WTC11 (cell line): ENCODE data around the gene SLC35F1. TPM values are rescaled to one million over a fixed set of nuclear protein-coding genes. Genes with fewer than 3 reads are reported as not detected.

Experiments
- ATAC-seq: fragments of 200-7000 bp; cut with Tn5 transposase; 2 replicates; pipeline ENCODE4 v1.10.0; 2021; ENCODE audit warnings: mild to moderate bottlenecking, moderate library complexity
- CTCF ChIA-PET: fragments of 300-600 bp; sonication (Branson Sonifier 250); formaldehyde crosslinking; loops from one replicate; lab custom pipeline; 2021; ENCODE audit warnings: antibody characterized with exemption; lab: Charles Lee
- POLR2A ChIA-PET: fragments of 350-600 bp; sonication (Branson Sonifier 250); formaldehyde crosslinking; loops from one replicate; lab custom pipeline; 2021; ENCODE audit warnings: antibody characterized with exemption; lab: Charles Lee
- DNase-seq: peaks from one replicate; pipeline ENCODE4 v3.0.0; 2021; ENCODE audit warnings: low spot score
- H3K27ac Mint-ChIP-seq: 2 replicates; pipeline ENCODE4 v1.8.0; 2021; ENCODE audit warnings: mixed read lengths
- H3K27me3 Mint-ChIP-seq: 2 replicates; pipeline ENCODE4 v1.8.0; 2021; ENCODE audit warnings: low read depth, mild to moderate bottlenecking, moderate library complexity, mixed read lengths
- H3K36me3 Mint-ChIP-seq: 2 replicates; pipeline ENCODE4 v1.8.0; 2021; ENCODE audit warnings: mixed read lengths
- H3K4me1 Mint-ChIP-seq: 2 replicates; pipeline ENCODE4 v1.8.0; 2022; ENCODE audit warnings: mixed read lengths
- H3K4me3 Mint-ChIP-seq: 2 replicates; pipeline ENCODE4 v1.8.0; 2021; ENCODE audit warnings: mild to moderate bottlenecking, moderate library complexity, mixed read lengths
- H3K9me3 Mint-ChIP-seq: 2 replicates; pipeline ENCODE4 v1.8.0; 2021; ENCODE audit warnings: mixed read lengths
- AR ChIP-seq: fragments of 250-450 bp; sonication (Bioruptor Pico); IDR thresholded peaks from 2 replicates; pipeline ENCODE4 v1.9.0; 2021; ENCODE audit warnings: mild to moderate bottlenecking
- ARID4B ChIP-seq: sonication (generic); formaldehyde crosslinking; IDR thresholded peaks from 2 replicates; pipeline ENCODE4 v1.8.0; 2023; ENCODE audit warnings: missing genetic modification reagents, mild to moderate bottlenecking, borderline replicate concordance
- CBFB ChIP-seq: sonication (generic); formaldehyde crosslinking; IDR thresholded peaks from 2 replicates; pipeline ENCODE4 v1.8.1; 2022; ENCODE audit warnings: mild to moderate bottlenecking, low read depth, missing genetic modification reagents
- CREB1 ChIP-seq: sonication (generic); formaldehyde crosslinking; IDR thresholded peaks from 2 replicates; pipeline ENCODE4 v1.8.0; 2023; ENCODE audit warnings: mild to moderate bottlenecking, missing genetic modification reagents
- E2F4 ChIP-seq: sonication (generic); formaldehyde crosslinking; IDR thresholded peaks from 2 replicates; pipeline ENCODE4 v1.8.1; 2022; ENCODE audit warnings: low read depth, mild to moderate bottlenecking, moderate library complexity, missing genetic modification reagents, borderline replicate concordance
- FOXK1 ChIP-seq: sonication (generic); formaldehyde crosslinking; IDR thresholded peaks from 2 replicates; pipeline ENCODE4 v1.8.0; 2022; ENCODE audit warnings: mild to moderate bottlenecking, moderate library complexity, missing genetic modification reagents
- HMGA2 ChIP-seq: fragments of 250-450 bp; sonication (Bioruptor Pico); IDR thresholded peaks from 2 replicates; pipeline ENCODE4 v1.4.0; 2021; ENCODE audit warnings: mild to moderate bottlenecking, moderate library complexity
- KAT7 ChIP-seq: sonication (generic); formaldehyde crosslinking; IDR thresholded peaks from 2 replicates; pipeline ENCODE4 v1.8.1; 2023; ENCODE audit warnings: missing genetic modification reagents, mild to moderate bottlenecking, borderline replicate concordance
- NFATC4 ChIP-seq: fragments of 250-450 bp; sonication (Bioruptor Pico); IDR thresholded peaks from 2 replicates; pipeline ENCODE4 v1.9.0; 2021; ENCODE audit warnings: mild to moderate bottlenecking
- NFE2L1 ChIP-seq: sonication (generic); formaldehyde crosslinking; IDR thresholded peaks from 2 replicates; pipeline ENCODE4 v1.8.1; 2023; ENCODE audit warnings: missing genetic modification reagents
- NFYB ChIP-seq: sonication (generic); formaldehyde crosslinking; conservative IDR thresholded peaks from 2 replicates; pipeline ENCODE4 v1.8.0; 2022; ENCODE audit warnings: low read depth, missing genetic modification reagents
- NR2C2 ChIP-seq: sonication (generic); formaldehyde crosslinking; IDR thresholded peaks from 2 replicates; pipeline ENCODE4 v1.8.0; 2022; ENCODE audit warnings: mild to moderate bottlenecking, missing genetic modification reagents
- PREB ChIP-seq: sonication (generic); formaldehyde crosslinking; IDR thresholded peaks from 2 replicates; pipeline ENCODE4 v1.8.1; 2022; ENCODE audit warnings: mild to moderate bottlenecking, missing genetic modification reagents, moderate library complexity, borderline replicate concordance
- SMAD3 ChIP-seq: sonication (generic); formaldehyde crosslinking; IDR thresholded peaks from 2 replicates; pipeline ENCODE4 v1.8.0; 2022; ENCODE audit warnings: missing genetic modification reagents, mild to moderate bottlenecking, borderline replicate concordance
- TP53 ChIP-seq: sonication (generic); formaldehyde crosslinking; IDR thresholded peaks from 2 replicates; pipeline ENCODE4 v1.8.1; 2023; ENCODE audit warnings: mild to moderate bottlenecking, missing genetic modification reagents
- ZNF263 ChIP-seq: sonication (generic); formaldehyde crosslinking; IDR thresholded peaks from 2 replicates; pipeline ENCODE4 v1.8.1; 2022; ENCODE audit warnings: low read depth, mild to moderate bottlenecking, moderate library complexity, missing genetic modification reagents
- ZNF281 ChIP-seq: sonication (generic); formaldehyde crosslinking; IDR thresholded peaks from 2 replicates; pipeline ENCODE4 v1.8.0; 2023; ENCODE audit warnings: mild to moderate bottlenecking, missing genetic modification reagents
- ZNF396 ChIP-seq: fragments of 250-450 bp; sonication (Bioruptor Pico); IDR thresholded peaks from 2 replicates; pipeline ENCODE4 v1.8.0; 2021; ENCODE audit warnings: mild to moderate bottlenecking, moderate library complexity, borderline replicate concordance
- ZNF416 ChIP-seq: fragments of 250-450 bp; sonication (Bioruptor Pico); IDR thresholded peaks from 2 replicates; pipeline ENCODE4 v1.9.0; 2021; ENCODE audit warnings: mild to moderate bottlenecking, inconsistent platforms
- ZNF532 ChIP-seq: fragments of 250-450 bp; sonication (Bioruptor Pico); IDR thresholded peaks from 2 replicates; pipeline ENCODE4 v1.9.0; 2021; ENCODE audit warnings: mild to moderate bottlenecking, borderline replicate concordance
- total RNA-seq: library from RNA; stranded (reverse); gene quantifications from 3 replicates; pipeline ENCODE4 v1.2.3, GENCODE V29; 2021

SLC35F1 gene
- total RNA-seq, 1 experiment from 2014 or later = 11.0 TPM

GRCh38 chr6:118299457-118299856, 392.4 kb downstream of the SLC35F1 start (continued):
- TF ChIP-seq PREB (CRISPR knock-in tag) (no peak), ZNF532 (CRISPR knock-in tag) (no peak), HMGA2 (no peak), ARID4B (CRISPR knock-in tag) (no peak), ZNF416 (no peak), NR2C2 (CRISPR knock-in tag) (no peak), ZNF281 (CRISPR knock-in tag) (no peak), FOXK1 (CRISPR knock-in tag) (no peak), E2F4 (CRISPR knock-in tag) (no peak)

- ChIA-PET CTCF (no interaction called here), POLR2A (no interaction called here)
- Mint-ChIP-seq H3K4me1 (peaks cover 18% of the 10 kb centered on the region), H3K27ac (no peak overlapping the region), H3K9me3 (0 out of 2 replicates have a peak, but pooled peaks cover 3% of the 10 kb centered on the region), H3K27me3 (no peaks in the 10 kb centered on the region), H3K4me3 (no peak overlapping the region), H3K36me3 (no peaks in the 10 kb centered on the region)
- no peak for ATAC-seq
- DNase-seq = no peak
- TF ChIP-seq TP53 (CRISPR knock-in tag) (no peak), NFATC4 (CRISPR knock-in tag) (no peak), ZNF263 (no peak), KAT7 (CRISPR knock-in tag) (no peak), NFYB (CRISPR knock-in tag) (no peak), AR (CRISPR knock-in tag) (no peak), CREB1 (no peak), SMAD3 (CRISPR knock-in tag) (no peak), CBFB (no peak), ZNF396 (CRISPR knock-in tag) (no peak), NFE2L1 (CRISPR knock-in tag) (no peak)
Observed at GRCh38 chr6:118304321-118304720, 397.3 kb downstream of the SLC35F1 start.
